NCI-H345 treated with DMSO at 0.1 percent for 48 hours (cell line): ENCODE measurements around the gene DNAJB12.

Source experiments
- DNase-seq: peaks from one replicate; lab custom pipeline; 2025; ENCODE audit not compliant: unreplicated experiment; lab: John Stamatoyannopoulos, UW

Gene DNAJB12

GRCh38 chr10:72295330-72295910, 59.3 kb downstream of the DNAJB12 start:
- no peak for DNase-seq

GRCh38 chr10:72292223-72292691, 62.5 kb downstream of the DNAJB12 start:
- DNase-seq = no peak

GRCh38 chr10:72291019-72291532, 63.6 kb downstream of the DNAJB12 start:
- DNase-seq = no peak

DNA sequence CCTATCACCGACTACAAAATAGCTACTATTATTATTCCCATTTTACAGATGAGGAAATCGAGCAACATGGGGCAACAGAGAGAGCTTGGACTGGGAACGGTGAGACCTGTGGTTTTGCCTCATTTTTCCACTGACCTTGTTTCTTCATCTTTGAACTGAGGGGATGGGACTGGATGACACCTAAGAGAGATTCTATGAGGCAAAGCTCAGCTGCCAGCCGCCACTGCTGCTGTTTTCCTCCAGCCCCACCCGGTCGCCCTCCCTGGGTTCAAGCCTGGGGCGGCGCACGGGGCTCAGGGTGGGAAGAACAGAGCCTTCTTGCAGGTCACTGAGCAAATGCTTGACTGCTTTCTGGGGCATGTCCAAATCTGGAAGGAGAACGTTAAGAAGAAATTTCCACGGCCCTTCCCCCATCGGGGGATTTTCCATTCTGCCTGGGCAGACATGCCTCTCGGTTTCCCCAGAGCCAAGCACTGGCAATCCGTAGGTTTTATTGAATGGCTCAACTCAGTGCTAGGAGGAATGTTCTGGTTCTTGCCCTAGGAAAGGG, 68.7 kb downstream of the DNAJB12 start:
- no peak for DNase-seq

GRCh38 chr10:72283131-72283530, 71.6 kb downstream of the DNAJB12 start:
- no peak for DNase-seq
